H1 (cell line): ENCODE results near the gene DNMT3L. TPM values are rescaled to one million over a fixed set of nuclear protein-coding genes. Genes with fewer than 3 reads are reported as not detected.

Source experiments
- CTCF ChIA-PET: fragments of 300-600 bp; sonication (Branson Sonifier 250); formaldehyde crosslinking; loops from one replicate; lab custom pipeline; 2021; ENCODE audit not compliant: partially characterized antibody; lab: Charles Lee
- POLR2A ChIA-PET: fragments of 300-600 bp; sonication (Branson Sonifier 250); formaldehyde crosslinking; loops from one replicate; lab custom pipeline; 2021; ENCODE audit warnings: inconsistent platforms; ENCODE audit not compliant: partially characterized antibody; lab: Charles Lee
- DNase-seq, 2 experiments: peaks; one replicate each; pipeline versions ENCODE4 v3.0.0 to v3.0.0-alpha.2; 2010 to 2022; ENCODE audit warnings: low spot score in 2 of 2, low read depth in 1 of 2, mixed read lengths in 1 of 2
- FAIRE-seq: peaks from 2 replicates; lab custom pipeline; 2011; peaks lifted over from hg19 to GRCh38; lab: Jason Lieb, UNC
- H2AFZ ChIP-seq: 2 replicates; pipeline ENCODE4 v1.8.1; 2012; ENCODE audit warnings: low read length, inconsistent platforms
- H2AK5ac ChIP-seq: 2 replicates; pipeline ENCODE4 v1.6.1; 2013; ENCODE audit warnings: low read depth, low read length
- H2BK120ac ChIP-seq: replicated peaks from 2 replicates; pipeline ENCODE3; 2013; ENCODE audit warnings: low read depth, low read length, inconsistent platforms
- H2BK12ac ChIP-seq: 2 replicates; pipeline ENCODE4 v1.6.1; 2013; ENCODE audit warnings: low read depth, low read length
- H2BK15ac ChIP-seq: 2 replicates; pipeline ENCODE4 v1.6.1; 2013; ENCODE audit warnings: low read length
- H2BK20ac ChIP-seq: 2 replicates; pipeline ENCODE4 v1.6.1; 2013; ENCODE audit warnings: low read length
- H2BK5ac ChIP-seq: 2 replicates; pipeline ENCODE4 v1.6.1; 2013; ENCODE audit warnings: low read depth, low read length
- H3K14ac ChIP-seq: 2 replicates; pipeline ENCODE4 v1.6.1; 2013; ENCODE audit warnings: inconsistent platforms; ENCODE audit not compliant: insufficient read length
- H3K18ac ChIP-seq: 2 replicates; pipeline ENCODE4 v1.6.1; 2013; ENCODE audit warnings: low read length; ENCODE audit errors: extremely low read depth
- H3K23ac ChIP-seq: 2 replicates; pipeline ENCODE4 v1.6.1; 2013; ENCODE audit warnings: inconsistent platforms; ENCODE audit not compliant: insufficient read length
- H3K23me2 ChIP-seq: 2 replicates; pipeline ENCODE4 v1.6.1; 2013; ENCODE audit warnings: low read depth, low read length
- H3K27ac ChIP-seq: 2 replicates; pipeline ENCODE4 v1.6.1; 2011; ENCODE audit warnings: low read depth, low read length, inconsistent platforms
- H3K27me3 ChIP-seq, 4 experiments: replicated peaks in 1 of 4; 1 replicate in 1 of 4; 2 replicates in 3 of 4; pipeline versions ENCODE4 v1.6.1 to v1.8.1; 2011 to 2013; ENCODE audit warnings: low read length in 3 of 4, mild to moderate bottlenecking in 3 of 4, inconsistent platforms in 2 of 4, mixed read lengths in 2 of 4, moderate library complexity in 1 of 4; ENCODE audit not compliant: control insufficient read depth in 3 of 4, insufficient read depth in 3 of 4; ENCODE audit errors: extremely low read depth in 1 of 4
- H3K36me3 ChIP-seq, 4 experiments: 2 replicates each; pipeline versions ENCODE4 v1.6.1 to v1.8.1; 2011 to 2013; ENCODE audit warnings: mild to moderate bottlenecking in 4 of 4, low read length in 3 of 4, moderate library complexity in 2 of 4, control low read depth in 1 of 4, inconsistent platforms in 1 of 4; ENCODE audit not compliant: insufficient read depth in 4 of 4, control insufficient read depth in 2 of 4
- H3K4ac ChIP-seq: replicated peaks from 2 replicates; pipeline ENCODE3; 2013; ENCODE audit warnings: low read length, low read depth, mixed read lengths, inconsistent platforms; ENCODE audit not compliant: insufficient read length
- H3K4me1 ChIP-seq, 4 experiments: replicated peaks in 1 of 4; 1 replicate in 1 of 4; 2 replicates in 3 of 4; pipeline versions ENCODE4 v1.6.1 to v1.8.1; 2011 to 2013; ENCODE audit warnings: low read length in 3 of 4, inconsistent platforms in 2 of 4, mixed read lengths in 1 of 4; ENCODE audit not compliant: insufficient read depth in 4 of 4, control insufficient read depth in 3 of 4
- H3K4me2 ChIP-seq, 2 experiments: 2 replicates each; pipeline versions ENCODE4 v1.6.1 to v1.8.1; 2011 to 2013; ENCODE audit warnings: low read depth in 2 of 2, low read length in 2 of 2, control low read depth in 1 of 2, inconsistent platforms in 1 of 2, mild to moderate bottlenecking in 1 of 2; ENCODE audit not compliant: insufficient read depth in 1 of 2
- H3K4me3 ChIP-seq, 4 experiments: fragments of 200-600, 300-600 bp in 1 of 4; sonication (generic), shearing (Covaris generic), sonication (Bioruptor Twin) in 1 of 4; 2 replicates each; pipeline versions ENCODE4 v1.5.1 to v1.8.1; 2011 to 2016; ENCODE audit warnings: low read length in 4 of 4, low read depth in 3 of 4, control low read depth in 2 of 4, inconsistent platforms in 2 of 4, mild to moderate bottlenecking in 2 of 4, mixed read lengths in 1 of 4, moderate library complexity in 1 of 4; ENCODE audit not compliant: insufficient read depth in 2 of 4; ENCODE audit errors: extremely low read depth in 1 of 4
- H3K56ac ChIP-seq: replicated peaks from 2 replicates; pipeline ENCODE3; 2013; ENCODE audit warnings: low read depth, mild to moderate bottlenecking, mixed read lengths, low read length, inconsistent platforms; ENCODE audit not compliant: insufficient read length
- H3K79me1 ChIP-seq: 2 replicates; pipeline ENCODE4 v1.6.1; 2013; ENCODE audit warnings: low read depth, low read length, control low read depth
- H3K79me2 ChIP-seq, 2 experiments: 2 replicates each; pipeline versions ENCODE4 v1.6.1 to v1.8.1; 2012 to 2013; ENCODE audit warnings: low read length in 2 of 2, mild to moderate bottlenecking in 2 of 2, inconsistent platforms in 1 of 2; ENCODE audit not compliant: insufficient read depth in 2 of 2, control insufficient read depth in 1 of 2
- H3K9ac ChIP-seq, 4 experiments: replicated peaks in 1 of 4; 1 replicate in 1 of 4; 2 replicates in 3 of 4; pipeline versions ENCODE4 v1.6.1 to v1.8.1; 2011 to 2013; ENCODE audit warnings: low read depth in 3 of 4, low read length in 3 of 4, control low read depth in 2 of 4, mild to moderate bottlenecking in 2 of 4, moderate library complexity in 2 of 4, inconsistent platforms in 1 of 4; ENCODE audit errors: extremely low read depth in 1 of 4
- H3K9me3 ChIP-seq, 2 experiments: 2 replicates each; pipeline versions ENCODE4 v1.6.1 to v1.8.1; 2012 to 2013; ENCODE audit warnings: mild to moderate bottlenecking in 2 of 2, moderate library complexity in 2 of 2, control low read depth in 1 of 2, inconsistent platforms in 1 of 2, low read depth in 1 of 2, low read length in 1 of 2, mixed read lengths in 1 of 2; ENCODE audit not compliant: insufficient read depth in 2 of 2
- H4K20me1 ChIP-seq, 2 experiments: replicated peaks in 1 of 2; 2 replicates each; pipeline versions ENCODE3 to v1.8.1; 2011 to 2013; ENCODE audit warnings: inconsistent platforms in 2 of 2, low read length in 2 of 2, mild to moderate bottlenecking in 1 of 2; ENCODE audit not compliant: insufficient read depth in 2 of 2, control insufficient read depth in 1 of 2
- H4K5ac ChIP-seq: 2 replicates; pipeline ENCODE4 v1.6.1; 2013; ENCODE audit warnings: low read length, low read depth, mixed read lengths, inconsistent platforms; ENCODE audit not compliant: insufficient read length
- H4K8ac ChIP-seq: 2 replicates; pipeline ENCODE4 v1.8.0; 2013; ENCODE audit warnings: mild to moderate bottlenecking, moderate library complexity, low read length, inconsistent platforms; ENCODE audit not compliant: insufficient read depth; ENCODE audit errors: extremely low read depth
- H4K91ac ChIP-seq: replicated peaks from 2 replicates; pipeline ENCODE3; 2013; ENCODE audit warnings: low read length, mixed read lengths, inconsistent platforms; ENCODE audit not compliant: insufficient read length
- CBX8 ChIP-seq: fragments of 300-800, 300-1000 bp; sonication (generic); IDR thresholded peaks from 2 replicates; pipeline ENCODE4 v1.7.1; 2016; ENCODE audit warnings: low read depth, low read length, borderline replicate concordance
- WGBS, 2 experiments: shearing (Covaris generic) in 1 of 2; methylation state at CpG; one replicate each; pipeline versions ENCODE4 v1.1.6 to v1.1.7; 2013 to 2015; ENCODE audit warnings: low lambda C conversion rate in 2 of 2, mixed read lengths in 2 of 2, inconsistent platforms in 1 of 2, low coverage in 1 of 2, missing lambda C conversion rate in 1 of 2; ENCODE audit not compliant: insufficient replicate concordance in 2 of 2, insufficient coverage in 1 of 2, insufficient read length in 1 of 2; ENCODE audit errors: extremely low coverage in 1 of 2, missing lambda C conversion rate in 1 of 2; 5-methylcytosine and 5-hydroxymethylcytosine counted together
- polyA plus RNA-seq, 7 experiments: library from polyadenylated mRNA; depleted of rRNA in 3 of 7; stranded (reverse) in 5 of 7; unstranded in 2 of 7; fragments of >200 nt in 5 of 7; fragments of 200-250 nt in 2 of 7; gene quantifications; 1 replicate in 5 of 7; 2 replicates in 1 of 7; 4 replicates in 1 of 7; pipeline versions ENCODE4 v1.2.1 to v1.2.3, GENCODE V29; 2011 to 2013; ENCODE audit warnings: missing spikeins in 2 of 7, mixed read lengths in 2 of 7
- total RNA-seq: library from RNA; stranded (reverse); fragmentation: NEBNext Ultra II Directional; extraction: Animal tissue kit (Norgen Biotek cat#: 25700); gene quantifications from 2 replicates; pipeline ENCODE4 v1.2.1, GENCODE V29; 2021

The DNMT3L gene
- total and polyA plus RNA-seq, 2 of the 8 experiments (the other 6 are each of a cell fraction or from before 2014, with no cell fraction given): 0.06 TPM; not detected in 1

DNA sequence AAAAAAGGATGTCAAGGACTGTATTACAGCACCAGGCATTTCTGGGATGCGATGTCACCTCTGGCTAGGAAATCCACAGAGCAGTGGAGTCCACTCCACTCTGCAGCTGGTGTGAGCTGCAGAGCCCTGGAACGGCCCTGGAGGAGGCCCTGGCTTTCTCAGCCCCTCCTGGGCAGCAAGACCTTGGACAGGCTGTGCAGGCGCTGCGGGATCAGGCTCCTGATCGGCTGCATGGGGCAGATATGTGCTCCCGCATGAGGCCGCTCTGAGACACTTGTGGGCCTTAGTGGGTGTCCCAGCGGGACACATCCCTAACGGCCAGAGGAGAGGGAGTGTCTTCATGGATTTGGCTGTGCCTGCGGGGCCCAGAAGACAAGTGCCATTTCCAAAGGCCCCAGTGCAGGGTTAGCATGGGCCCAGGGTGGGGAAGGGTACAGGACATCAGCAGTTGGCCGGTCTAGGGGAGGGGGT, 6.2 kb downstream of the DNMT3L start:
- Histone ChIP-seq H3K79me1 (no peaks in the 10 kb centered on the region), H3K9me3 (no peaks in the 10 kb centered on the region), H3K27ac (no peak overlapping the region), H4K20me1 (no peaks in the 10 kb centered on the region), H2BK5ac (no peak overlapping the region), H2BK12ac (no peak overlapping the region), H3K27me3 (no peaks in the 10 kb centered on the region), H4K91ac (no peak overlapping the region), H2AK5ac (no peak overlapping the region), H3K23ac (no peak overlapping the region), H4K8ac (no peak overlapping the region), H3K56ac (no peak overlapping the region), H3K4me3 (no peak overlapping the region), H2BK20ac (no peak overlapping the region), H3K18ac (no peak overlapping the region), H3K79me2 (no peaks in the 10 kb centered on the region), H3K9ac (no peak overlapping the region), H3K36me3 (no peaks in the 10 kb centered on the region), H3K4me1 (no peaks in the 10 kb centered on the region), H4K5ac (no peak overlapping the region), H2AFZ (no peak overlapping the region), H3K14ac (no peak overlapping the region), H3K4ac (no peak overlapping the region), H3K4me2 (no peak overlapping the region), H2BK120ac (no peak overlapping the region), H2BK15ac (no peak overlapping the region), H3K23me2 (no peaks in the 10 kb centered on the region)
- FAIRE-seq: no peak
- no peak for DNase-seq
- 90% methylated on average over 9 of the region's 11 CpGs; no CpG with 5 or more reads in 1 of the 2 experiments for WGBS, 2 experiments
- TF ChIP-seq CBX8: no peak
- ChIA-PET CTCF (interaction anchor here (1.5 to 2.0 kb wide), 2 partner anchors 13 to 42 kb away, joined by 4 to 5 read pairs; no protein-coding TSS in a partner anchor), POLR2A (no interaction called here)
